ENCODE results near the gene KDM4D. TPM values are rescaled to one million over a fixed set of nuclear protein-coding genes. Genes with fewer than 3 reads are reported as not detected.
"Not testable (repeated sequence)": the region's sequence is repeated elsewhere in the genome, so short reads cannot be mapped to it uniquely, and the experiment has no call there.

KDM4D gene
- total and polyA plus RNA-seq, 9 donors = 1.0 to 1.6 (median 1.3) TPM

DNA sequence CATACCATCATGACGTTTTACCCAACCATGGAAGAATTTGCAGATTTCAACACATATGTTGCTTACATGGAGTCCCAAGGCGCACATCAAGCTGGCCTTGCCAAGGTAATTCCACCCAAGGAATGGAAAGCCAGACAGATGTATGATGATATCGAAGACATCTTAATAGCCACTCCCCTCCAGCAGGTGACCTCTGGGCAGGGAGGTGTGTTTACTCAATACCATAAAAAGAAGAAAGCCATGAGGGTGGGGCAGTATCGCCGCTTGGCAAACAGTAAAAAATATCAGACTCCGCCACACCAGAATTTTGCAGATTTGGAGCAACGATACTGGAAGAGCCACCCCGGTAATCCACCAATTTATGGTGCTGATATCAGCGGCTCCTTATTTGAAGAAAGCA is 52.1 kb downstream of the KDM4D start:
- not testable (repeated sequence) for H3K4me3 ChIP-seq (ENCODE audit: low read length); H3K27ac ChIP-seq (ENCODE audit: low read length); H3K9me3 ChIP-seq (replicated peaks; ENCODE audit: control insufficient read depth, low read depth, low read length); H3K36me3 ChIP-seq (ENCODE audit: control insufficient read depth, insufficient read depth, low read length); H3K4me1 ChIP-seq (ENCODE audit: control insufficient read depth, insufficient read depth, low read length); DNase-seq; H3K27me3 ChIP-seq (ENCODE audit: control insufficient read depth, insufficient read depth, low read length)
- WGBS (ENCODE audit: insufficient coverage) = no CpG with 5 or more reads among the region's 9 CpGs

DNA sequence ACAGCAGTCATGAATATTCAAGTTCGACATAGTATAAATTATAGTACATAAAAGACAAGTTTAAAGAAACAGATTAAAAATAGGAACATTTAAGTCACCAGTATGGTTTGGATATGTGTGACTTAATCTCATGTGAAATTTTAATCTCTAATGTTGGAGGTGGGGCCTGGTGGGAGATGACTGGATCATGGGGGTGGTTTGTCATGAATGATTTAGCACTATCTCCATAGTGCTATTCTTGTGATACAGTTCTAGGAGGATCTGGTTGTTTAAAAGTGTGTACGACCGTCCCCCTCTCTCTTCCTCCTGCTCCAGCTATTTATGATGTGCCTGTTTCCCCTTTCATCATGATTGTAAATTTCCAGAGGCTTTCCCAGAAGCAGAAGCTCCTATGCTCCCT is 54.8 kb downstream of the KDM4D start:
- no peaks in the 10 kb centered on the region for H3K9me3 ChIP-seq (replicated peaks; ENCODE audit: control insufficient read depth, low read depth, low read length)
- H3K27ac ChIP-seq (ENCODE audit: low read length) = no peak overlapping the region
- no peak overlapping the region for H3K4me3 ChIP-seq (ENCODE audit: low read length)
- DNase-seq = no peak
- no peaks in the 10 kb centered on the region for H3K36me3 ChIP-seq (ENCODE audit: control insufficient read depth, insufficient read depth, low read length)
- no peaks in the 10 kb centered on the region for H3K27me3 ChIP-seq (ENCODE audit: control insufficient read depth, insufficient read depth, low read length)
- no CpG with 5 or more reads among the region's 3 CpGs for WGBS (ENCODE audit: insufficient coverage)
- no peaks in the 10 kb centered on the region for H3K4me1 ChIP-seq (ENCODE audit: control insufficient read depth, insufficient read depth, low read length)

DNA sequence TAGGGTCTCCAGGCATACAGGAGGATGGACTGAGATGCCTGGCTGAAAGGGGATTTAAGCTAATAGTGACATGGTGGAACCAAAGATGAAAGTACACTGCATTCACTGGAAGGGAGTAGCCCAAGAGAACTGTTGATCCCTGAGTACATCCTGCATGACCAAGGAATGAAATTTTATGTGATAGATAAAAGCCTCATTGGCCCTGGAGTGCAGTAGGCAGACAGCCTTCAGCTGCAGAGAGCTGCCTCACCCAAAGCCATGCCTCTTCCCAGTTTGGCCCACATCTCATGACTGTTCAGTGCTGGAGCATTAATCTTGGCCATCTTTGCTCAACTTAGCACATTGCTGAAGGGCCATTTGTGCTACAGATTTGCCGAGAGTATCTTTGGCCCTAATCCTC is 59.5 kb downstream of the KDM4D start:
- H3K36me3 ChIP-seq (ENCODE audit: control insufficient read depth, insufficient read depth, low read length) = no peaks in the 10 kb centered on the region
- H3K27me3 ChIP-seq (ENCODE audit: control insufficient read depth, insufficient read depth, low read length) = peaks cover 7% of the 10 kb centered on the region
- H3K4me3 ChIP-seq (ENCODE audit: low read length) = no peak overlapping the region
- no peaks in the 10 kb centered on the region for H3K4me1 ChIP-seq (ENCODE audit: control insufficient read depth, insufficient read depth, low read length)
- no peak overlapping the region for H3K27ac ChIP-seq (ENCODE audit: low read length)
- WGBS (ENCODE audit: insufficient coverage) = 83% methylated on average over 1 of the region's 1 CpG
- DNase-seq = no peak
- no peaks in the 10 kb centered on the region for H3K9me3 ChIP-seq (replicated peaks; ENCODE audit: control insufficient read depth, low read depth, low read length)

DNA sequence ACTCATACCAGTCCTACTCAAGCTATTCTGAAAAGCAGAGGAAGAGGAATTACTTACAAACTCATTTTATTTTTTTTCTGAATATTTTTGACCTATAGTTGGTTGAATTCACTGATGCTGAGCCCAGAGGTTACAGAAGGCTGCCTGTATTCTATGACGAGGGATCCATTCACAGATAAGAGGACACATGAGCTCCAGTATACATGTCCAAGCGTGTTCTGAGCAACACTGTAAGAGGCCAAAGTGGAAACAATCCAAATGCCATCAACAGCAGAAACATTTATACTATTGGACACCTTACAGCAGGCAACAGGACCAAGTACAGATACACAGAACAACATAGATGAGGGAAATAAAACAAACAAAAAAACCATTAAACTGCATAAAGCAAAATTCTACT is 61.8 kb downstream of the KDM4D start:
- WGBS (ENCODE audit: insufficient coverage) = 82% methylated on average over 1 of the region's 2 CpGs
- DNase-seq = no peak
- Histone ChIP-seq H3K27me3 (ENCODE audit: control insufficient read depth, insufficient read depth, low read length) (peaks cover 8% of the 10 kb centered on the region), H3K4me1 (ENCODE audit: control insufficient read depth, insufficient read depth, low read length) (no peaks in the 10 kb centered on the region), H3K36me3 (ENCODE audit: control insufficient read depth, insufficient read depth, low read length) (no peaks in the 10 kb centered on the region), H3K27ac (ENCODE audit: low read length) (no peak overlapping the region), H3K9me3 (replicated peaks; ENCODE audit: control insufficient read depth, low read depth, low read length) (no peaks in the 10 kb centered on the region), H3K4me3 (ENCODE audit: low read length) (no peak overlapping the region)

DNA sequence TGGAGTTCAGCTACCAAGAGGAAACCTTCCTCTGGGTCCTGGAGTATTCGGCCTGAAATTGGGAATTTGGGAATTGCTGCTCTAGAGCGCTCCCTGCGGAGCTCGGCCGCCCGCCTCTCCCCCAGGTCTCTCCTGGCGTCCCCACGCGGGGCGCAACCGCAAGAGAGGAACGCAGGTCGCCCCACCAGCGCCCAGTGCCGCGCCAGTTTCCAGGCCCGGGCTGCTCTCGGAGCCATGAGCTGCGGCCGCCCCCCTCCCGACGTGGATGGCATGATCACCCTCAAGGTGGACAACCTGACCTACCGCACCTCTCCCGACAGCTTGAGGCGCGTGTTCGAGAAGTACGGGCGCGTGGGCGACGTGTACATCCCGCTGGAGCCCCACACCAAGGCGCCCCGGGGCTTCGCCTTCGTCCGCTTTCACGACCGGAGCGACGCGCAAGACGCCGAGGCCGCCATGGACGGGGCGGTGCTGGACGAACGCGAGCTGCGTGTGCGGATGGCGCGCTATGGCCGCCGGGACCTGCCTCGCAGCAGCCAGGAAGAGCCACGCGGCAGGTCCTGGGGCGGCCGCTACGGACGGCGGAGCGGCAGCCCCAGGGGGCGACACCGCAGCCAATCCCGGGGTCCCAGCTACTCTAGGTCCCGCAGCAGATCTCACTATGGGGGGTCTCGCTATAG is 64.0 kb downstream of the KDM4D start:
- not testable (repeated sequence) for H3K36me3 ChIP-seq (ENCODE audit: control insufficient read depth, insufficient read depth, low read length); H3K9me3 ChIP-seq (replicated peaks; ENCODE audit: control insufficient read depth, low read depth, low read length); H3K4me1 ChIP-seq (ENCODE audit: control insufficient read depth, insufficient read depth, low read length); H3K27ac ChIP-seq (ENCODE audit: low read length)
- peak; percentile 24 for DNase-seq
- Histone ChIP-seq H3K27me3 (ENCODE audit: control insufficient read depth, insufficient read depth, low read length) (peaks cover 16% of the 10 kb centered on the region), H3K4me3 (ENCODE audit: low read length) (peak overlapping the region; percentile 28)
- WGBS (ENCODE audit: insufficient coverage) = 19% methylated on average over 70 of the region's 71 CpGs

DNA sequence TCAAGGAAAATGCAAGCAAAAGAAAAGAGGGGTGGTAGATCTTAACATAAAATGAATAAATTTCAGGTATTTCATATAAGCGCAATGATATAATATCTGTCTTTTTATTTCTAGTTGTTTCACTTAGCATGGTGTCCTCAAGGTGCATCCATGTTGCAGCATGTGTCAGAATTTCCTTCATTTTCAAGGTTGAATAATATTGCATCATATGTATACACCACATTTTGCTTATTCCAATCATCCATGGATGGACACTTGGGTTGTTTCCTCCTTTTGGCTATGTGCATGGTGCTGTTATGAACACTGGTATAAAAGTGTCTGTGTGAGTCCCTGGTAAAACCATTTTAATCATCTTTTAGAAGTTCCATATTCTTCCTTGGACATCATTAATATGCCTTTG is 68.7 kb downstream of the KDM4D start:
- H3K27ac ChIP-seq (ENCODE audit: low read length) = no peak overlapping the region
- WGBS (ENCODE audit: insufficient coverage) = no CpG with 5 or more reads among the region's 1 CpG
- no peaks in the 10 kb centered on the region for H3K36me3 ChIP-seq (ENCODE audit: control insufficient read depth, insufficient read depth, low read length)
- no peaks in the 10 kb centered on the region for H3K4me1 ChIP-seq (ENCODE audit: control insufficient read depth, insufficient read depth, low read length)
- peaks cover 22% of the 10 kb centered on the region for H3K27me3 ChIP-seq (ENCODE audit: control insufficient read depth, insufficient read depth, low read length)
- no peak for DNase-seq
- no peaks in the 10 kb centered on the region for H3K9me3 ChIP-seq (replicated peaks; ENCODE audit: control insufficient read depth, low read depth, low read length)
- no peak overlapping the region for H3K4me3 ChIP-seq (ENCODE audit: low read length)

DNA sequence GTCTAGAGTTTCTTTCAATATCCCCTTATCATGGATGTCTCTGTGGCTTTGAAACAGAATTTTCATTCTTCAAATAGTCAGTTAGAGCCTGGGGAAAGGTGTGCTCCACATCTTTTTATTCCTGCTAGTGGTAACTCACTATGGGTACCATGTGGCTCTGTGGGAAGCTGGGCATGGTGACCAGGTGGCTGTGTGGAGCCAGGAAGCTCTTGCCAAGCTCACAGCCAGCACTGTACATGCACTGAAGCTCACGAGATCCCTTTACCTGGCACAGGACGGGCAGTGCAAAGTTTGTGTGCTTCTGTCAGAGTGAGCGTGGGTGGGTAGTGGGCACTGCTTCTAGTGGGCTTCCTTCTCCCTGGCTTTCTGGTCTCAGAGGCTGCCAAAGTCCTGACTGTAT is 69.4 kb downstream of the KDM4D start:
- 92% methylated on average over 2 of the region's 3 CpGs for WGBS (ENCODE audit: insufficient coverage)
- Histone ChIP-seq H3K27me3 (ENCODE audit: control insufficient read depth, insufficient read depth, low read length) (peaks cover 18% of the 10 kb centered on the region), H3K4me3 (ENCODE audit: low read length) (no peak overlapping the region), H3K27ac (ENCODE audit: low read length) (no peak overlapping the region), H3K36me3 (ENCODE audit: control insufficient read depth, insufficient read depth, low read length) (no peaks in the 10 kb centered on the region), H3K9me3 (replicated peaks; ENCODE audit: control insufficient read depth, low read depth, low read length) (no peaks in the 10 kb centered on the region), H3K4me1 (ENCODE audit: control insufficient read depth, insufficient read depth, low read length) (no peaks in the 10 kb centered on the region)
- DNase-seq = no peak

DNA sequence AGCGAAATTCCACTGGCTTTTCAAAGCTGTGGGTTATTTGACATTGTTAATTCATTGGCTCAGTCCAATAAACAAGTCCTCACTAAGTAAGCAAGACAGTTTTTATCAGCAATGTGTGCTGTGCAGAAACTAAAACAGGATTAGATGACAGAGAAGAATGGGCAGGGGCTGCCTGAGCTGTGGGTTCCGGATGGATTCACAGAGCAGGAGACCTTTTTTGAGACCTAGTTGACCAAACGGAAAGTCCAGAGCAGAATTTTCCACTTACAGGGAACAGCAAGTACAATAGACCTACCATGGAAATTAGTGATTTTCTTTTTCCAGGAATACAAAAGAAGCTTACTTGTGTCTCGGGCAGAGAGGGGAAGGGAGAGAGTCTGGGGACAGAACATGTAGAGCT is 70.5 kb downstream of the KDM4D start:
- Histone ChIP-seq H3K36me3 (ENCODE audit: control insufficient read depth, insufficient read depth, low read length) (no peaks in the 10 kb centered on the region), H3K4me1 (ENCODE audit: control insufficient read depth, insufficient read depth, low read length) (no peaks in the 10 kb centered on the region), H3K27ac (ENCODE audit: low read length) (no peak overlapping the region), H3K27me3 (ENCODE audit: control insufficient read depth, insufficient read depth, low read length) (peaks cover 15% of the 10 kb centered on the region), H3K4me3 (ENCODE audit: low read length) (no peak overlapping the region), H3K9me3 (replicated peaks; ENCODE audit: control insufficient read depth, low read depth, low read length) (no peaks in the 10 kb centered on the region)
- 65% methylated on average over 2 of the region's 4 CpGs for WGBS (ENCODE audit: insufficient coverage)
- DNase-seq = no peak

DNA sequence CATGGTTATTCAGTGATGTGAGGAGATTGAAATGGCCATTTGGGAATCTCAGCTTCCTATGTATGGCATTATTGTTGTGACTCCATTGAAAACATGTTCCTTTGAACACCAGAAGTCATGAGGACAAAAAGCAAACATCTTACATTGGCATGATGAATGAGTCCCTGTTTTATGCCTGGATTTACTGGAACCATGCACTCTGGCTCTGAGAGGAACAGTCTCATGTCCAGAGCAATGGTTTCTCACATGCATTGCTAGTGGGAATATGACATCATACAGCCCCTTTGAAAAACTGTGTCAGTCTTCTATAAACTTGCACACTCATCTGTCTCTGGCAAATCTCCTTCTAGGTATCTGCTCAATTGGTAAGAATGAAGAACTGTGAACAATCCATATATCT is 72.3 kb downstream of the KDM4D start:
- H3K27ac ChIP-seq (ENCODE audit: low read length) = no peak overlapping the region
- H3K9me3 ChIP-seq (replicated peaks; ENCODE audit: control insufficient read depth, low read depth, low read length) = no peaks in the 10 kb centered on the region
- H3K27me3 ChIP-seq (ENCODE audit: control insufficient read depth, insufficient read depth, low read length) = peaks cover 15% of the 10 kb centered on the region
- no peak overlapping the region for H3K4me3 ChIP-seq (ENCODE audit: low read length)
- no peaks in the 10 kb centered on the region for H3K36me3 ChIP-seq (ENCODE audit: control insufficient read depth, insufficient read depth, low read length)
- no peak for DNase-seq
- no peaks in the 10 kb centered on the region for H3K4me1 ChIP-seq (ENCODE audit: control insufficient read depth, insufficient read depth, low read length)

Data from muscle of leg (tissue), 11 donors.